Measurements from ENCODE around the gene TST.

DNA sequence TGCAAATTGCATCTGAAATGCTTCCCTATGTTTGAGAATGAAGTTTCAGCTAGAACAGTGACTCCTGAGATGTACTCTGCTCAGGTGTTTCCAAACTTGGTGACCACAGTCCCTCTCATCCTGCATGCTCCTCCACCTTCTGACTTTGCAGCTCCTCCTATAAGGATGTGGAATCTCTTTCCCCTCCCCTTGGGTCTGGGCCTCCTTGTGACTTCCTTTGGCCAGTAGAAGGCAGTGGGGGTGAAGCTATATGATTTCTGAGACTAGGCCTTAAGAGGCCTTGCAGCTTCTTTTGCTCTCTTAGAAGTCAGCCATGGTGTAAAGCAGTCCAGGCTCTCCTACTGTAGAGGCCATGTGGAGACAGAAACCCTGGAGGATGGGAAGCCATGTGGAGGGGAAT lies 55.1 kb downstream of the TST start:
- no peak for TF ChIP-seq TAF1 (IDR thresholded peaks at IDR 0.05; ENCODE audit: low read depth)
- TF ChIP-seq POLR2AphosphoS5 (IDR thresholded peaks at IDR 0.05) = no peak
- TF ChIP-seq EZH2 (IDR thresholded peaks at IDR 0.05; ENCODE audit: borderline replicate concordance, insufficient read depth, low read length, poor library complexity, severe bottlenecking) = no peak
